NCI-H1436 treated with DMSO at 0.1 percent for 48 hours (cell line): ENCODE measurements around the gene CROCC2.

Source experiments
- DNase-seq: peaks from one replicate; lab custom pipeline; 2025; lab: John Stamatoyannopoulos, UW

Gene CROCC2

DNA sequence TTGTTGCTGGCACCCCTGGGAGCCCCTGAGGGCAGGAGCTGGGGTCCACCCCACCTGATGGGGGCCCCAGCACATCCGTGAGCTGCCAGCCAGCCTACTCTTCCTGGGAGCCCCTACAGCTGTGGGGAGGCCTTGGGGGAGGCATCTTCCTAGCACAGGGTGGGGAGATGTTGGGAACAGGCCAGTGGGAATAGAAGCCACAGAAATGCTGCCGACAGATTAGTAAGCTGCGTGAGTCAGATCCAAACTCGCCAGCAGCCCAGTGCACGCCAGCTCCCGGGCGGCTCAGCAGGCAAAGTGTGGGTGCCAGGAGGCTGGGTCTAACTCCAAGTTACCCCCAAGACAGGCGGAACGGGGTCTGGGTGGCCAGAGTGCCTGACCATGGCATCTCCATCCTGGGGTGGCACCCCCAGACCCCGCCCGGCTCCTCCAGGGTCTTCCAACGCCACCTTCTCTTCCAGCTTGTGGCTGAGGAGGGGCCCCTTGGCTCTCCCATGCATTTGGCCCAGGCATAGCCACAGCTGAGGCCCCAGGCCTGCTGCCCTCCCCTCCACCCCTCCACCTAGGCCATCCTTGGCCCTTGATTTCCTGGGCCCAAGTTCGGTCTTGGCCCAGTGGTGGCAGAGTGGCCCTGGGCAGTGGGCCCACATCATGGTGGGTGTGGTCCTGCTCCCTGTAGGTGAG is 15.3 kb downstream of the CROCC2 start:
- DNase-seq, result no peak

GRCh38 chr2:240921995-240922244 is 15.8 kb downstream of the CROCC2 start:
- DNase-seq, result no peak

- no peak for DNase-seq
Measured at GRCh38 chr2:240922245-240922981, 16.3 kb downstream of the CROCC2 start.

- DNase-seq, result no peak
Measured at GRCh38 chr2:240922982-240923537, 16.9 kb downstream of the CROCC2 start.

- DNase-seq, result no peak
Measured at GRCh38 chr2:240925191-240925567, 19.0 kb downstream of the CROCC2 start.

- no peak for DNase-seq
Measured at GRCh38 chr2:240925568-240926515, 19.7 kb downstream of the CROCC2 start.

DNA sequence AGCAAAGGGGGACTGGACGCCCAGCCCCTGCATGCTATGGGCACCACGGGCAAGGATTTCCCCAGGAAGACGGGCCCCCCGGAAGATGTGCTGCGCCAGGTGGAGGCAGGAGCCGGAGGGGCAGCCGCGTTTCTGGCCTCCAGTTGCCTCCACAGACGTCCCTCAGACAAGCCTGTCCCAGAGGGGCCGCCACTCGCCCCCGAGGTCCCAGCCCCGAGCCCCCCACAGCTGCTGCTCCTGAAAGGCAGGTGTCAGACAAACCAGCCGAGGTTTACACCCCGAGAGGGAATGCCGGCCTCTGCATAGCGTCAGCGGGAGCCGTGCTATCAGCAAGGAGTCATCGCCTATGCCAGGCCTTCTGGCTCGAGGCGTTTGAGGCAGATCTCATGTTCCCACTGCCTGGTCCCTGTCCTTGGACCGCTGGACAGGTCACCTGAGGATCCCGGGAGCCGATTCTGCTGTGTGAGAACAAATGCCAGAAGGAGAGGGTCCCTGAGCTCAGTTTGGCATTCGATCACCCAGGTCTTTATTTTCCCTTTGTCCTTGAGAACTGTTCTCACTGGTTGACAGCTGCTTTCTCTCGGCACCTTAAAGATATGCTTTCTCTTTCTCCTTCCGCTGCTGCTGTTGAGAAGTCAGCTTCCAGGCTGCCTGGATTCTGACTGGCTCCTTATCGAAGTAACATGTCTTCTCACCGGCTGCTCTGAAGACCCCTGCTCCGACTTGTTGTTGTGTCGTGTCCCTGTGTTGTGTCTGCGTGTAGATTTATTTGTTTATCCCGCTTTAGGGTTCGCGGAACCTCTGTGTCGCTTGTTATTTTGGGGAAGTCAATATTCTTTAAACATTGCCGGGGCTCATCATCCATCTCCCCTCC is 20.6 kb downstream of the CROCC2 start:
- DNase-seq, result no peak

DNA sequence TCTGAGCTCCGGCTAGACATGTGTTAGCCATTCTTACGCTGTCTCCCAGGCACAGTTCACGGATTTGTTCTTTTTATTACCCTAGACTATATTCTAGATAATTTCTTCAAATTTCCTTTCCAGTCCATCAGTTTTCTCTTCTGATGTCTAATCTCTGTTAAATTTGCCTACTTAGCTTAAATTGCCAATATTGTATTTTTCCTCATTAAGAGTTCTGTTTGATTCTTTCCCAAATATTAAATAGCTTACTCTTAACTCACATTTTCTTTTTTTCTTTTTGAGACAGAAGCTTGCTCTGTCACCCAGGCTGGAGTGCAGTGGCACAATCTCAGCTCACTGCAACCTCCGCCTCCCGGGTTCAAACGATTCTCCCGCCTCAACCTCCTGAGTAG is 21.2 kb downstream of the CROCC2 start:
- no peak for DNase-seq

- DNase-seq, result no peak
Measured at GRCh38 chr2:240928476-240929363, 22.6 kb downstream of the CROCC2 start.

DNA sequence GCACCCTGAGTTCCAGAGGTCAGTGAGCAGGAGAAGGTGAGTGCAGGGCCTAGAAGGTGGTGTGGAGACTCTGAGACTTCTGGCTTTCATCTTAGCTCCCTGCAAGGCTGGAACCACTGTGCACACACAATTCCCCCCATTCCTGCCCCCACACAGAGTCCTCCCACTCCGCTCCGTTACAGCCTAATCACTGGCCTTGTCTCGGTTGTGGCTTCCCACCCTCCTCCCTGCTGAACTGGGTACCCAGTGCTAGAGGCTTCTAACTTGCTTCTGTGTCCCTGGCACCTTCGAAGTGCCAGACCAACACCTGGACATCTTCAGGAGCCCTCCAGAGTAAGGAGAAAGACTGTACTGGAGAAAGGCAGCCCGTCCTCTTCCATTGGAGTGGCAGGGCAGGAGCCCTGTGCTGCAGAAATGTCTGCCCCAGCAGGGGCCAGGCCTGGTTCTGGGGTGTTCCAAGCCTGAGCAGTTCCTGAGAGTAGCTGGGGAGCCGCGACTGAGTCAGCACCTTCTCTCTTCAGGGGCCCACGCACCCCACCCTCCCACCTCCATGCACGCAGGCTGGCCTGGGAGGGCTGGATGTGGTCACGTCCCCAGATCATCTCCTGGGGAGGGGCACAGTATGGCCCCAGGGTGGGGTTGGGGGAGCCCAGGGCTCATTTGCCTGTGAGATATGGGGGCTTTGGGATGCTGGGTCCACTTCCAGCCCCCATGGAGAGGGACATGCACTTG is 23.4 kb downstream of the CROCC2 start:
- DNase-seq, result no peak

DNA sequence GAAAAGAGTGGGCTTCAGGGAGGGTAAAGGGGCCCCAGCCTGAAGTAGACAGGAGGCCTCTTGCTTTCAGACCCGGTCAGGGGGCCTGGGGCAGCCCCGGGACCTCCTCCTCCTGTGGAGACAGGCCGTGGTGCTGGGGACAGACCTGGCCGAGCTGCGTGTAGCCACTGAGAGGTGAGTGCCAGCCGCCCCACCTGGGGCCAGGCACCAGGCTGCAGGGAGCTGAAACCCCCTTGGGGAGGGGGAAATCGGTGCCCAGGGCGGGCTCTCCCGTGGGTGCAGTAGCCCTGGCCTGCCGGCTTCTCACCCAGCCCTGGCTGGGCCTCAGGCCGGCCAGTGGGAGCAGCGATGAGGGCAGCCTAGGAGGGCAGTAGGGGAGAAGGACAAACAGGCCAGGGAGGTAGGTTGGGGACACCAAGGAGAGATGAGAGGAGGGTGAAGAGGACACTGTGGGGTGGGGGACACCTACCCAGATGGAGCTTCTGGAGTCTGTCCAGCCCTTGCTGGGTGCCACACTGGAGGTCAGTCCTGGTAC is 24.0 kb downstream of the CROCC2 start:
- no peak for DNase-seq

- DNase-seq, result no peak
Measured at GRCh38 chr2:240930631-240931318, 24.6 kb downstream of the CROCC2 start.

GRCh38 chr2:240931319-240931949 is 25.3 kb downstream of the CROCC2 start:
- DNase-seq, result no peak

DNA sequence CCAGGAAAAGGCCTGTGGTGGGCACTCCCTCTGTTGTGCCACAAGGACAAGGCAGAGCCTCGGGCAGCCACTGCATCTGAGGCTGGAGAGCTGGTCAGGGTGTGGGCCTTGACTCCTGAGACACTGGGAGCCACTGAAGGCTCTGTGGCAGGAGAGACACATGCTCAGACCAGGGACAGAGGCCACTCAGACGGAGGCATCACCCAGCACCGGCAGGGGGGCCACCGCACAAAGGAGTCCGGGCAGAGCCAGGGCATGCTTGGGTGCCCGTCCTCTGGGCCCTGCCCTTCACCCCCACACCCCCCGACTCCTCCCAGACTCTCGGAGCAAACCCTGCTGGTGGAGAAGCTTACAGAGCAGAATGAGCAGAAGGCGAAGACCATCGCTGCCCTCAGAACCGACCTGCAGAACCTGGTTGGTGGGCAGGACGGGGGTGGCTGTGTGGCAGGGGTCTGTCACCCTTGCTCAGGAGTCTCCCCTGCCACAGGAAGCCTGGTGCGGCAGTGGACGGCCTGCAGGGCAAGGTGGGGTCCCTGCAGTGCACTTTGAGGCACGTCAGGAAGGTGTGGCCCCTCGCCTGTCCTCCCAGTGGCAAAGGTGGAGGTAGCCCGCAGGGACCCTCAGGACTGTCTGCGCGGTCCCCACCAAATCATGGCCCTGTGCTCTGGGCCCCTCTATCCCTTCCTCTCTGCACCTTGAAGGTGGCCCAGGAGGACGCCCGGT is 26.0 kb downstream of the CROCC2 start:
- no peak for DNase-seq

GRCh38 chr2:240932724-240933047 is 26.6 kb downstream of the CROCC2 start:
- no peak for DNase-seq

DNA sequence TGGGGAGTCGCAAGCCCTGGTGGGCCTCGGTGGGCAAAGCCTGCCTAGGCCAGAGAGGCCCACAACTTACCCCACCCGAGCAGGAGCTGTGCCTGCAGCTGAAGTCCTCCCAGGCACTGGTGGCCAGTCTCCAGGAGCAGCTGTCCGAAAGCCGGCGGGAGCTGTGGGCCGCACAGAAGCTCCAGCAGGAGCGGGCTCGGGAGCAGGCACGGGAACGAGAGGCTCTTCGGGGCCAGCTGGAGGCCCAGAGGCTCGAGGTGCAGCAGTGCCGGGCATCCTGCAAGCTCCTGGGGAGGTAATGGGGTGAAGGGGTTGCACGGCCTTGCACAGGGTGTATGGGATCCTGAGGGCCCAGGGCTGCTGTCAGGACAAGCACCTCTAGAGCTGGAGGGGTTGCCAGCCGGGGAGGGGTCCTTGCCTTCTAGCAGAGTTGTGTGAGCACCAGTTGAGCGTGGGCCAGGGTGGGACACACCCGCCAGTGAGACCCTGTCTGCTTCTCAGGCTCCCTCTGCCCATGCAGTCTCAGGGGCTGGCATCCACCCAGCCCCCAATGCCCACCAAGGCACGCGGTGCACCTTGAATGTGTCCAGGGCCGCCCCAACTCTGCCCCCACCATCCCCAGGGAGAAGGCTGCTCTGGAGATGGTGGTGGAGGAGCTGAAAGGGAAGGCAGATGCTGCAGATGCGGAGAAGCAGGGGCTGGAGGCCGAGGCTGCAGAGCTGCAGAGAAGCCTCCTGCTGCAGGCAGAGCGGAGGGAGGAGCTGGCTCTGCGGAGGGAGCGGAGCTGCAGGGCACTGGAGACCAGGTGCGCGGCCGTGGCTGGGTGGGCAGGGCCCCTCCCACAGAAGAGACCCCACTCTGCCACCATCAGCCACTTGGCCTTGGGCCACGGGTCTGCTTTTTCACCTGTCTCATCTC is 27.2 kb downstream of the CROCC2 start:
- no peak for DNase-seq
